Large intestine (tissue), 3 donors: ENCODE data around the gene CDH13. TPM values are rescaled to one million over a fixed set of nuclear protein-coding genes. Genes with fewer than 3 reads are reported as not detected.

Experiments
- DNase-seq, 2 donors: peaks; one replicate each; pipeline versions ENCODE4 v3.0.0 to v3.0.0-alpha.2; 2013
- H3K27ac ChIP-seq: one replicate; pipeline ENCODE4 v1.5.1; 2013; ENCODE audit warnings: low read length
- H3K27me3 ChIP-seq: 2 replicates; pipeline ENCODE4 v1.6.1; 2013; ENCODE audit warnings: low read length; ENCODE audit not compliant: control insufficient read depth, insufficient read depth
- H3K36me3 ChIP-seq: 2 replicates; pipeline ENCODE4 v1.6.1; 2013; ENCODE audit warnings: low read length; ENCODE audit not compliant: control insufficient read depth, insufficient read depth
- H3K4me1 ChIP-seq: one replicate; pipeline ENCODE4 v1.6.1; 2013; ENCODE audit warnings: low read length; ENCODE audit not compliant: control insufficient read depth, insufficient read depth
- H3K4me3 ChIP-seq: one replicate; pipeline ENCODE4 v1.5.1; 2013; ENCODE audit warnings: low read length
- H3K9me3 ChIP-seq: one replicate; pipeline ENCODE4 v1.6.1; 2013; ENCODE audit warnings: mild to moderate bottlenecking, low read depth, low read length, moderate library complexity; ENCODE audit not compliant: control insufficient read depth
- WGBS: methylation state at CpG from one replicate; pipeline ENCODE4 v1.1.5; 2013; ENCODE audit warnings: low lambda C conversion rate; ENCODE audit not compliant: insufficient coverage; 5-methylcytosine and 5-hydroxymethylcytosine counted together
- polyA plus RNA-seq: library from polyadenylated mRNA; unstranded; fragments of 120-200 nt; gene quantifications from one replicate; pipeline ENCODE4 v1.2.1, GENCODE V29; 2013

CDH13 gene
- polyA plus RNA-seq, 1 donor = 17.1 TPM

GRCh38 chr16:83619381-83620150, 992.8 kb downstream of the CDH13 start:
- DNase-seq = no peak

DNA sequence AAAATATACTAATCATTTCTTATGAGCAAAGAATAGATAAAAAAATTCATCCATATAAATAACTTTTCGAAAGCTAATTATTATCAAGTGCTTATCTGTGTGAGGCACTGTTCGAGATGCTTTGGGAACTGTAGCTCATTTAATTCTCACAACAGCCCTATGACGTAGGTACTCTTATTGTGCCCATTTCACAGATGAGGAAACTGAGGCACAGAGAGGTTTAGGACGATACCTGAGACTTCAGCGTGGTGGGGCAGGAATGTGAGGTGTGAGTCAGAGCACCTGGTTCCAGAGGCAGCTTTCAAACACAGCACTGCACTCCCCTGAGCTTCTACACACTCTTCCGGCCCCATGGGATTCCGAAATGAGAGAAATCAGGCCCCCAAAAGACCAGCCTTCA, 995.2 kb downstream of the CDH13 start:
- no peaks in the 10 kb centered on the region for H3K36me3 ChIP-seq
- no CpG with 5 or more reads among the region's 7 CpGs for WGBS
- no peaks in the 10 kb centered on the region for H3K9me3 ChIP-seq
- DNase-seq = no peak
- no peak overlapping the region for H3K4me3 ChIP-seq
- no peak overlapping the region for H3K27ac ChIP-seq
- no peaks in the 10 kb centered on the region for H3K27me3 ChIP-seq
- H3K4me1 ChIP-seq = no peaks in the 10 kb centered on the region

More at GRCh38 chr16:83619381-83620150, 992.8 kb downstream of the CDH13 start:
- no peak overlapping the region for H3K27ac ChIP-seq
- H3K9me3 ChIP-seq = no peaks in the 10 kb centered on the region
- no peak overlapping the region for H3K4me3 ChIP-seq
- WGBS = no CpG with 5 or more reads among the region's 12 CpGs
- H3K36me3 ChIP-seq = no peaks in the 10 kb centered on the region
- H3K4me1 ChIP-seq = no peaks in the 10 kb centered on the region
- no peaks in the 10 kb centered on the region for H3K27me3 ChIP-seq

DNA sequence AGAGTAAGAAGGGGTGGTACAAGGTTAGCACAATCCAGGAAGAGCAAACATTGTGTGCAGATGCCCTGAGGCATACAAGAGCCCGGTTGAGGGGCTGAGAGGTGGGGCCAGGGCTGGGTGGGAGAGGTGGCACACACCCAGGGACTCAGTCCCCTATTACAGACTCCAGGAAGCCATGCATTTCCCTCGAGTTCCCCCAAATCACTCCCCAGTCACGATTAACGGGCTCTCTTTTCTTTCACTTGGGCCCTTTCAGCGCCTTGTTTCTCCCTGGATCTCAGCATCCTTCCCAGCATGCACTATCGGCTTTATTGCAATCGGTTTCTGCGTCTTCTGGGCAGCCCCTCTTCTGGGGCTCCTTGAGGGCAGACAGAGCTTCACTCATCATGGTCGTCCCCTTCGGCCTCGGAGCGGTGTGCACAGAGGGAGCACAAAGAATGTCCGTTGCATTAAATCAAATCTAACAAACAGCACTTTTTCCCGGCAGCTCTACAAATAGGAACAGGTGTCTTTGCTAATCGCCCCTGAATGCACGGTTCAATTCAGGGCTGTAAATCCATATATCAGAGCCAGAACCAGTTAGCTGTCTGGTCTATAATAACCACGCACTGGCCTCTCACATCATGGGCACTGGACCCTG, 996.4 kb downstream of the CDH13 start:
- Histone ChIP-seq H3K9me3 (no peaks in the 10 kb centered on the region), H3K4me1 (no peaks in the 10 kb centered on the region), H3K4me3 (no peak overlapping the region), H3K36me3 (no peaks in the 10 kb centered on the region), H3K27me3 (no peaks in the 10 kb centered on the region), H3K27ac (no peak overlapping the region)
- DNase-seq = no peak
- WGBS = 58% methylated on average over 2 of the region's 17 CpGs

DNA sequence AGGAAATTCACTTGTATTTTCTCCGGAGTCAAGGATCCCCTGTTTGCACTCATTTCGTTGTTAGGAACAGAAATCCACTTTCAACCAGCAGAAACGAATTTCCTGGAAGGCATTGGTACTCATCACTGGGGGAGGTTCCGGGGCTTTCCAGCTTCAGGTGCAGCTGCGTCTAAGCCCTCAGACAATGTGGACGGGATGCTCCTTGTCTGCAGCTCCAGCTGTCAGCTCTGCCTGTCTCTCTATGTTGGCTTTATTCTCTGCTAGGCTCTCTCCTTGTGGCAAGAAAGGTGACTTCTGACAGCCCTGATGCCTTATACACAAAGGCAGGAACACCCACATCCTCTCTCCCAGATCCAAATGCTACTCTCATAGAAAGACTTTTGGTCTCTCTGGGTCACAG, 997.1 kb downstream of the CDH13 start:
- H3K4me1 ChIP-seq = no peaks in the 10 kb centered on the region
- no peak for DNase-seq
- no peaks in the 10 kb centered on the region for H3K36me3 ChIP-seq
- no CpG with 5 or more reads among the region's 6 CpGs for WGBS
- no peak overlapping the region for H3K4me3 ChIP-seq
- no peak overlapping the region for H3K27ac ChIP-seq
- no peaks in the 10 kb centered on the region for H3K27me3 ChIP-seq
- H3K9me3 ChIP-seq = no peaks in the 10 kb centered on the region

- no CpG with 5 or more reads among the region's 11 CpGs for WGBS
- no peaks in the 10 kb centered on the region for H3K27me3 ChIP-seq
Observed at GRCh38 chr16:83624429-83625120, 997.8 kb downstream of the CDH13 start.

DNA sequence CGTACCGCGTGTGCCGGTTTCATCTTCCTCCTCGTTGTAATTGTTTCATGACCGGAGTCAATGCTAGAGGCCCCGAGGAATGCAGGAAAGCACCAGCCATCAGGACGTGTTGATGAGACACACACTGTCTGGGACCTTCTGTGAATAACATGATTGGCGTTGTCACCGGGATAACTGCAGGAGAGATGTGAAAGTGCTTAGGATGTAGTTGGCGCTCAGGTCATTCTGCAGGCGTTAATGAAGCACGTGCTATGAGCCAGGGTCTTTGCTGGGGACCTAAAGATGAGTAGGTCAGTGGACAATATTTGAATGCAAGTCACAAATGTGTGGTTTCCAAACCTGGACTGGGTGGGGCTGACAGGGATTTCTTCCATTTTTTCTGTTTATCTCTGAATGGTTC, 999.4 kb downstream of the CDH13 start:
- no peak for DNase-seq
- no peaks in the 10 kb centered on the region for H3K9me3 ChIP-seq
- no peaks in the 10 kb centered on the region for H3K4me1 ChIP-seq
- WGBS = no CpG with 5 or more reads among the region's 13 CpGs
- H3K27me3 ChIP-seq = no peaks in the 10 kb centered on the region
- no peaks in the 10 kb centered on the region for H3K36me3 ChIP-seq
- H3K27ac ChIP-seq = no peak overlapping the region
- no peak overlapping the region for H3K4me3 ChIP-seq

More at GRCh38 chr16:83624429-83625120, 997.8 kb downstream of the CDH13 start:
- no peaks in the 10 kb centered on the region for H3K4me1 ChIP-seq
- H3K4me3 ChIP-seq = no peak overlapping the region
- H3K36me3 ChIP-seq = no peaks in the 10 kb centered on the region
- H3K9me3 ChIP-seq = no peaks in the 10 kb centered on the region
- no peak for DNase-seq
- H3K27ac ChIP-seq = no peak overlapping the region

DNA sequence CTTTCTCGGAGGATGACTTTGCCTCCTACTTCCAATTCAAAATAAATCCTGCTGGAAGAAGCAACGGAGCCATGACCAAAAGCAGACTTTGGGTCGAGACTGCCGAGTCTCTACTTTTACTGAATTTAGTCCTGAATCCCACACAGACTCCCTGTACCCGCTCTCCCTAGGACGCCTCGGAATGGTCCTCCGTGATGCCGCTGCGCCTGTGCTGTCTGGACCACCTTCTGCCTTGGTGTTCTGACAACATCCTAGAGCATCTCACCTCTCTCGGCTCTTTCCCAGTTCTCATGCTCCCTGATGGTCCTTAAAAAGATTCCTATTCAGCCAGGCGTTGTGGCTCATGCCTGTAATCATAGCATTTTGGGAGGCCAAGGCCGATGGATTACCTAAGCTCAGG, 999.9 kb downstream of the CDH13 start:
- Histone ChIP-seq H3K27ac (no peak overlapping the region), H3K9me3 (no peaks in the 10 kb centered on the region), H3K4me1 (no peaks in the 10 kb centered on the region), H3K27me3 (no peaks in the 10 kb centered on the region), H3K4me3 (no peak overlapping the region), H3K36me3 (no peaks in the 10 kb centered on the region)
- no CpG with 5 or more reads among the region's 13 CpGs for WGBS
- no peak for DNase-seq

- Histone ChIP-seq H3K27me3 (no peaks in the 10 kb centered on the region), H3K36me3 (no peaks in the 10 kb centered on the region), H3K27ac (no peak overlapping the region), H3K4me3 (no peak overlapping the region), H3K4me1 (no peaks in the 10 kb centered on the region), H3K9me3 (no peaks in the 10 kb centered on the region)
- WGBS = 100% methylated on average over 3 of the region's 7 CpGs
- no peak for DNase-seq
Observed at GRCh38 chr16:83627996-83628395, 1001.2 kb downstream of the CDH13 start.

- no peak overlapping the region for H3K27ac ChIP-seq
- no peaks in the 10 kb centered on the region for H3K4me1 ChIP-seq
- H3K27me3 ChIP-seq = no peaks in the 10 kb centered on the region
- H3K4me3 ChIP-seq = no peak overlapping the region
- H3K9me3 ChIP-seq = no peaks in the 10 kb centered on the region
- WGBS = 100% methylated on average over 3 of the region's 3 CpGs
- H3K36me3 ChIP-seq = no peaks in the 10 kb centered on the region
- DNase-seq = no peak
Observed at GRCh38 chr16:83629426-83629825, 1002.7 kb downstream of the CDH13 start.

DNA sequence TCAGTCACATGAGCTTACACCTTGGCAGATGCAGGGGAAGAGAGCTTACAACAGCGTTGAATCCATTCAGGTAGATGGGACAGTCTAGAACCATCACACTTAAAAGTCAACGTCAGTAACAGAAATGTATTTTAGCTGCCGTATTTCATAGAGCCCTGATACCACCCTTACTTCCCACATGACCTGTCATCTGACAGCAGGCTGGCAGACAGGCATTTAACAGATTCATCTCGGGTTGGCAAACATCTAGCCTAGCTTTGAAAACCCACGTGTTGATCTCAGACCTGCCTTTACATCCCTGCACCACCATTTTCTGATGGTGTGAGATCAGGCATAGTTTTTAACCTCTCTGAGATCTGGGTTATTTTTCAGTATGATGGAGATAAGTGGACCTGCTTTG, 1003.1 kb downstream of the CDH13 start:
- Histone ChIP-seq H3K4me1 (no peaks in the 10 kb centered on the region), H3K27me3 (no peaks in the 10 kb centered on the region), H3K9me3 (no peaks in the 10 kb centered on the region), H3K36me3 (no peaks in the 10 kb centered on the region), H3K27ac (no peak overlapping the region), H3K4me3 (no peak overlapping the region)
- DNase-seq = no peak
- 80% methylated on average over 1 of the region's 5 CpGs for WGBS
